Right lobe of liver (tissue), 4 donors: ENCODE data around the gene INPP5D.

Experiments used
- POLR2A ChIP-seq: fragments of 450-650 bp; IDR thresholded peaks from one replicate; pipeline ENCODE4 v1.6.1; 2017; ENCODE audit warnings: antibody characterized with exemption, mild to moderate bottlenecking
- TF ChIP-seq, protein P1 (sequence below), 4 donors: fragments of 200-600 bp in 3 of 4; fragments of 450-650 bp in 1 of 4; IDR thresholded peaks; one replicate each; pipeline versions ENCODE4 v1.5.1 to v1.8.0; 2016 to 2022; ENCODE audit warnings: antibody characterized with exemption in 4 of 4, mild to moderate bottlenecking in 2 of 4
- donor health status: DM: no; HTN: no; CAD: no.
- donor health status: DM: no; HTN: no; CAD: no.
- donor health status: DM: no; HTN: yes; CAD: no.

DNA sequence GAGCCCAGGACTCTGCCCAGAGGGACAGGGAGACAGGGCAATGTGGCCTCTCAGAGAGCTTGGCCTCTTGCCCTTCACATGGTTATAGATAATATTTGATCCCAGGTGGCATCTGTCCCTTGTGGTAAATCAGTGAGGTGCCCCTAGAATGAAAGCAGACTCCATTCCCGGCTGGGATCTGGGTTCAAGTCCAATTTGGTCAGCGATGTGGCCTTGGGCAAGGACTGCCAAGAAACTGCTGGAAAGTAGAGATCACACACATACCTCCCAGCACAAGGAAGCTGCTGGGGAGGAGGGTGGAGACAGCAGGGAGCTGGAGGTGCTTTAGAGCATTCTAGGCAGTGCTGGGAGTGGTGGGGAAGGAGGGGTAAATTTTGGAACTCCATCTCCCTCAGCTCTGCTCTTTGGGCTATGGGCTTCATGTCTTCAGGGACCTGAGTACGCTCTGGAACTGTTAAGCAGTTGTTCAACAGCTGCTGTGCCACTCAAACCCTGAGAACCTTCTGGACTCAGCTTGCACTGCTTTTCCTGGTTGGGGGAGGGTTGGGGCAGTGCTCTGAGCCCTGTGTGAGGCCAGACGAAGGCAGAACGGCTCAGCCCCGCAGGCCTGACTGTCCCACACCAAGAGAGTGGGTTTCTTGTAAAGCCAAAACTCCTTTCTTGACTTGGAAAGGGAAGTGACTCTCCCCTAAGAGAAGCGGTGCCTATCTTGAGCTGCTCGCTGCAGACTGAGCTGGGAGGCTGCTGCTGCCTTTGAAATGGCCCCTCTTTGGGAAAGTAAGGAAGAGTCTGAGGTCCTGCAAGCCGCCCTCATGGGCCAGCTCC is 23.0 kb downstream of the INPP5D start:
- no peak for TF ChIP-seq POLR2A
- TF ChIP-seq, protein P1, sequence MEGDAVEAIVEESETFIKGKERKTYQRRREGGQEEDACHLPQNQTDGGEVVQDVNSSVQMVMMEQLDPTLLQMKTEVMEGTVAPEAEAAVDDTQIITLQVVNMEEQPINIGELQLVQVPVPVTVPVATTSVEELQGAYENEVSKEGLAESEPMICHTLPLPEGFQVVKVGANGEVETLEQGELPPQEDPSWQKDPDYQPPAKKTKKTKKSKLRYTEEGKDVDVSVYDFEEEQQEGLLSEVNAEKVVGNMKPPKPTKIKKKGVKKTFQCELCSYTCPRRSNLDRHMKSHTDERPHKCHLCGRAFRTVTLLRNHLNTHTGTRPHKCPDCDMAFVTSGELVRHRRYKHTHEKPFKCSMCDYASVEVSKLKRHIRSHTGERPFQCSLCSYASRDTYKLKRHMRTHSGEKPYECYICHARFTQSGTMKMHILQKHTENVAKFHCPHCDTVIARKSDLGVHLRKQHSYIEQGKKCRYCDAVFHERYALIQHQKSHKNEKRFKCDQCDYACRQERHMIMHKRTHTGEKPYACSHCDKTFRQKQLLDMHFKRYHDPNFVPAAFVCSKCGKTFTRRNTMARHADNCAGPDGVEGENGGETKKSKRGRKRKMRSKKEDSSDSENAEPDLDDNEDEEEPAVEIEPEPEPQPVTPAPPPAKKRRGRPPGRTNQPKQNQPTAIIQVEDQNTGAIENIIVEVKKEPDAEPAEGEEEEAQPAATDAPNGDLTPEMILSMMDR (IDR thresholded peaks at IDR 0.05), result no peak
